ENCODE measurements around the gene CATSPERZ. TPM values are rescaled to one million over a fixed set of nuclear protein-coding genes. Genes with fewer than 3 reads are reported as not detected.

The CATSPERZ gene
- total RNA-seq, 1 donor from 2014 or later, result not detected

- no peak for ATAC-seq
- Histone ChIP-seq H3K36me3 (peaks cover 66% of the 10 kb centered on the region), H3K4me1 (peaks cover 19% of the 10 kb centered on the region), H3K27me3 (ENCODE audit: low read depth) (no peaks in the 10 kb centered on the region), H3K27ac (no peak overlapping the region), H3K9me3 (no peaks in the 10 kb centered on the region), H3K4me3 (no peak overlapping the region)
- DNase-seq, result no peak
- TF ChIP-seq CTCF (IDR thresholded peaks at IDR 0.05), result no peak
- intact Hi-C loops (cut with DNase I), result no loop called here
Observed at GRCh38 chr11:64256300-64256699, 43.9 kb upstream of the CATSPERZ start.

DNA sequence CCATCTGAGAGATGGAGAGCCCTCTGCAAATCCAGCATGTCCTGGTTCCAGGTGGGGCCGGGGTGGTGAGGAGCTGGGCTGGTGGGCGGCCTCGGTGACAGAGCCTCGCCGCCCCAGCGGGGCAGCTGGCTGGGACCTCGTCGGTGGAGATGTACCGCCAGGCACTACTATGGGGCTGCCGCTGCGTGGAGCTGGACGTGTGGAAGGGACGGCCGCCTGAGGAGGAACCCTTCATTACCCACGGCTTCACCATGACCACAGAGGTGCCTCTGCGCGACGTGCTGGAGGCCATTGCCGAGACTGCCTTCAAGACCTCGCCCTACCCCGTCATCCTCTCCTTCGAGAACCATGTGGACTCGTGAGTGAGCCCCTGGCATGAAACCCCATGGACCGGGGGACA is 41.8 kb upstream of the CATSPERZ start:
- H3K36me3 ChIP-seq, result peaks cover 87% of the 10 kb centered on the region
- intact Hi-C loops (cut with DNase I), result no loop called here

DNA sequence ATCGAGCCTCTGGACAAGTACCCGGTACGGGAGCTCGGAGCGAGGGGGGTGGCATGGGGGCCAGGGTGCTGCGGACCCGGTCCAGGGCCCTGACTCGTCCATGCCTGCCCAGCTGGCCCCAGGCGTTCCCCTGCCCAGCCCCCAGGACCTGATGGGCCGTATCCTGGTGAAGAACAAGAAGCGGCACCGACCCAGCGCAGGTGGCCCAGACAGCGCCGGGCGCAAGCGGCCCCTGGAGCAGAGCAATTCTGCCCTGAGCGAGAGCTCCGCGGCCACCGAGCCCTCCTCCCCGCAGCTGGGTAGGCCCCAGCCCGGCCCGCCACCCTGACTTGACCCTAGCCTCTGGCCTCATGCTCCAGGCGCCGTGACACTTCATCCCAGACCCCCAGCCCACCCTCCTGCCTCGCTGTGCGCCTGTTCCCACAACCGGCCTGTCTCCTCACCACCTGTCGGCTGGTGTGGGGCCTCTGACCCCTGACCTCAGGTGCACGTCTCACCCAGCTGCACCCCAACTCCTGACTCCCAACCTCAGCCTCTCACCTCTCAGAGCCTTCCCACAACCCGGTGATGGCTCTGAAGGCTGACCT is 41.1 kb upstream of the CATSPERZ start:
- DNase-seq, result no peak
- peaks cover 93% of the 10 kb centered on the region for H3K36me3 ChIP-seq

More for the DNA sequence above, 41.8 kb upstream of the CATSPERZ start:
- Histone ChIP-seq H3K4me1 (peaks cover 4% of the 10 kb centered on the region), H3K4me3 (no peak overlapping the region), H3K27me3 (ENCODE audit: low read depth) (no peaks in the 10 kb centered on the region), H3K27ac (no peak overlapping the region), H3K9me3 (no peaks in the 10 kb centered on the region)
- ATAC-seq (no peak), DNase-seq (no peak)
- TF ChIP-seq CTCF (IDR thresholded peaks at IDR 0.05), result no peak

GRCh38 chr11:64259533-64260067 is 40.6 kb upstream of the CATSPERZ start:
- intact Hi-C loops (cut with DNase I), result no loop called here
- DNase-seq (no peak), ATAC-seq (no peak)
- Histone ChIP-seq H3K4me3 (no peak overlapping the region), H3K9me3 (no peaks in the 10 kb centered on the region), H3K36me3 (peaks cover 95% of the 10 kb centered on the region), H3K27me3 (ENCODE audit: low read depth) (no peaks in the 10 kb centered on the region), H3K27ac (no peak overlapping the region), H3K4me1 (no peaks in the 10 kb centered on the region)
- TF ChIP-seq CTCF (IDR thresholded peaks at IDR 0.05), result no peak

More for the DNA sequence above, 41.1 kb upstream of the CATSPERZ start:
- H3K4me3 ChIP-seq, result no peak overlapping the region
- no peak for TF ChIP-seq CTCF (IDR thresholded peaks at IDR 0.05)
- no peaks in the 10 kb centered on the region for H3K9me3 ChIP-seq
- intact Hi-C loops (cut with DNase I), result no loop called here
- ATAC-seq, result no peak
- H3K27ac ChIP-seq, result no peak overlapping the region
- H3K27me3 ChIP-seq (ENCODE audit: low read depth), result no peaks in the 10 kb centered on the region
- H3K4me1 ChIP-seq, result no peaks in the 10 kb centered on the region

- no peaks in the 10 kb centered on the region for H3K9me3 ChIP-seq
- intact Hi-C loops (cut with DNase I), result no loop called here
- H3K27ac ChIP-seq, result no peak overlapping the region
- ATAC-seq (no peak), DNase-seq (no peak)
- H3K27me3 ChIP-seq (ENCODE audit: low read depth), result no peaks in the 10 kb centered on the region
- H3K4me3 ChIP-seq, result no peak overlapping the region
- no peaks in the 10 kb centered on the region for H3K4me1 ChIP-seq
- H3K36me3 ChIP-seq, result peaks cover 95% of the 10 kb centered on the region
- TF ChIP-seq CTCF (IDR thresholded peaks at IDR 0.05), result no peak
Observed at GRCh38 chr11:64260147-64260708, 39.9 kb upstream of the CATSPERZ start.
